K562 (cell line): ENCODE results near the gene AMZ2. TPM values are rescaled to one million over a fixed set of nuclear protein-coding genes. Genes with fewer than 3 reads are reported as not detected.

Experiments
- ATAC-seq: fragments of 200-7000 bp; cut with Tn5 transposase; 3 replicates; pipeline ENCODE4 v1.9.1; 2020; ENCODE audit warnings: moderate library complexity
- BruUV-seq: library from RNA; stranded (reverse); fragments of 400-500 nt; replicated peaks from 2 replicates; lab custom pipeline; 2021; lab: Mats Ljungman, UMichigan
- CTCF ChIA-PET: fragments of 300-600 bp; formaldehyde crosslinking; extraction: SDS; loops from one replicate; lab custom pipeline; 2021; ENCODE audit warnings: low intra/inter-chr PET ratio; lab: Yijun Ruan, JAX
- POLR2A ChIA-PET: fragments of 300-600, 350-650 bp; sonication (Branson Sonifier 250); formaldehyde crosslinking; extraction: SDS; loops from one replicate; lab custom pipeline; 2021; ENCODE audit warnings: antibody characterized with exemption, inconsistent platforms; lab: Yijun Ruan, JAX
- DNase-seq, 4 experiments: peaks; one replicate each; pipeline versions ENCODE4 v3.0.0 to v3.0.0-alpha.2; 2011 to 2018; ENCODE audit warnings: low spot score in 3 of 4, mixed read lengths in 3 of 4; ENCODE audit errors: extremely low read depth in 1 of 4
- FAIRE-seq: peaks from 2 replicates; lab custom pipeline; 2011; peaks lifted over from hg19 to GRCh38; lab: Jason Lieb, UNC
- H2AFZ ChIP-seq: 2 replicates; pipeline ENCODE4 v1.6.0; 2011; ENCODE audit warnings: low read depth, low read length, control low read depth, inconsistent platforms
- H3K27ac ChIP-seq: fragments of 200-600 bp; 3 replicates; pipeline ENCODE4 v1.8.0; 2011; ENCODE audit warnings: low read depth, mild to moderate bottlenecking, control low read depth, inconsistent platforms, low read length, moderate library complexity, mixed read lengths; ENCODE audit errors: extremely low read depth
- H3K27me3 ChIP-seq, 2 experiments: fragments of 300-600 bp in 1 of 2; 2 replicates in 1 of 2; 3 replicates in 1 of 2; pipeline versions ENCODE4 v1.6.0 to v1.8.0; 2011; ENCODE audit warnings: inconsistent platforms in 2 of 2, low read length in 2 of 2, mild to moderate bottlenecking in 1 of 2, mixed read lengths in 1 of 2, moderate library complexity in 1 of 2; ENCODE audit not compliant: control insufficient read depth in 2 of 2, insufficient read depth in 2 of 2
- H3K36me3 ChIP-seq: fragments of 300-600 bp; 3 replicates; pipeline ENCODE4 v1.8.0; 2011; ENCODE audit warnings: mild to moderate bottlenecking, low read length, inconsistent platforms; ENCODE audit not compliant: control insufficient read depth, insufficient read depth
- H3K4me1 ChIP-seq, 2 experiments: fragments of 200-600 bp in 1 of 2; replicated peaks in 1 of 2; 2 replicates in 1 of 2; 3 replicates in 1 of 2; pipeline versions ENCODE4 v1.5.1 to v1.8.0; 2011; ENCODE audit warnings: inconsistent platforms in 2 of 2, low read length in 2 of 2, mild to moderate bottlenecking in 1 of 2, mixed read lengths in 1 of 2, moderate library complexity in 1 of 2; ENCODE audit not compliant: control insufficient read depth in 2 of 2, insufficient read depth in 2 of 2
- H3K4me2 ChIP-seq: 2 replicates; pipeline ENCODE4 v1.6.1; 2011; ENCODE audit warnings: low read length, control low read depth, inconsistent platforms, mixed read lengths; ENCODE audit not compliant: insufficient read depth
- H3K4me3 ChIP-seq: fragments of 200-600 bp; sonication (generic), shearing (Covaris generic); 2 replicates; pipeline ENCODE4 v1.5.1; 2016; ENCODE audit warnings: control low read depth, inconsistent platforms
- H3K79me2 ChIP-seq: fragments of 200-600 bp; 3 replicates; pipeline ENCODE4 v1.8.0; 2011; ENCODE audit warnings: low read length, inconsistent platforms; ENCODE audit not compliant: control insufficient read depth, insufficient read depth
- H3K9ac ChIP-seq, 2 experiments: 2 replicates each; pipeline versions ENCODE4 v1.6.0 to v1.6.1; 2011; ENCODE audit warnings: low read depth in 2 of 2, low read length in 2 of 2, control low read depth in 1 of 2, inconsistent platforms in 1 of 2, mild to moderate bottlenecking in 1 of 2, mixed read lengths in 1 of 2; ENCODE audit not compliant: insufficient read depth in 1 of 2
- H3K9me1 ChIP-seq: one replicate; pipeline ENCODE4 v1.6.0; 2011; ENCODE audit warnings: inconsistent platforms, mild to moderate bottlenecking, low read length, moderate library complexity; ENCODE audit not compliant: control insufficient read depth, insufficient read depth
- H3K9me3 ChIP-seq: replicated peaks from 2 replicates; pipeline ENCODE4 v1.5.1; 2011; ENCODE audit warnings: low read depth, low read length, inconsistent platforms; ENCODE audit not compliant: control insufficient read depth, insufficient read depth
- H4K20me1 ChIP-seq: replicated peaks from 2 replicates; pipeline ENCODE4 v1.6.1; 2011; ENCODE audit warnings: low read length, inconsistent platforms, mixed read lengths; ENCODE audit not compliant: control insufficient read depth, insufficient read depth
- CTCF ChIP-seq, 3 experiments: IDR thresholded peaks in 2 of 3; conservative IDR thresholded peaks in 1 of 3; 2 replicates each; pipeline ENCODE4 v1.5.1; 2011 to 2012; ENCODE audit warnings: low read length in 3 of 3, mild to moderate bottlenecking in 3 of 3, control low read depth in 2 of 3, improper control_type of control experiment in 1 of 3, inconsistent platforms in 1 of 3, low read depth in 1 of 3, mixed read lengths in 1 of 3, moderate library complexity in 1 of 3; ENCODE audit not compliant: insufficient read depth in 2 of 3
- PURB ChIP-seq: sonication (generic); formaldehyde crosslinking; IDR thresholded peaks from 2 replicates; pipeline ENCODE4 v1.9.0; 2021; ENCODE audit warnings: low read depth, mild to moderate bottlenecking, missing genetic modification reagents
- VEZF1 ChIP-seq: fragments of 200-800 bp; sonication (Bioruptor generic); IDR thresholded peaks from 2 replicates; pipeline ENCODE4 v1.6.1; 2017; ENCODE audit warnings: missing genetic modification characterization, missing compliant biosample characterization
- YY1 ChIP-seq, 3 experiments: IDR thresholded peaks; 2 replicates each; pipeline ENCODE4 v1.6.1; 2011; ENCODE audit warnings: low read length in 2 of 3, mild to moderate bottlenecking in 2 of 3, moderate library complexity in 2 of 3, borderline replicate concordance in 1 of 3, control low read depth in 1 of 3, low read depth in 1 of 3; ENCODE audit not compliant: insufficient read depth in 3 of 3, insufficient replicate concordance in 2 of 3, control insufficient read depth in 1 of 3, insufficient read length in 1 of 3; ENCODE audit errors: extremely low read depth in 1 of 3
- WGBS: fragments of 100-300 bp; shearing (Covaris generic); methylation state at CpG from one replicate; pipeline ENCODE4 v1.1.6; 2016; ENCODE audit warnings: low coverage, mixed read lengths; ENCODE audit not compliant: insufficient coverage; ENCODE audit errors: missing lambda C conversion rate; 5-methylcytosine and 5-hydroxymethylcytosine counted together
- in situ Hi-C: fragments of 300-500 bp; cut with MboI; formaldehyde crosslinking; loops from 4 replicates; pipeline ENCODE4 v1.15.0; 2018; ENCODE audit warnings: inconsistent platforms, mixed read lengths
- intact Hi-C: fragments of 100-400 bp; cut with micrococcal nuclease; formaldehyde crosslinking; loops from 2 replicates; pipeline ENCODE4 v1.14.2; 2022
- polyA plus RNA-seq, 8 experiments: library from polyadenylated mRNA; depleted of rRNA in 4 of 8; stranded (reverse) in 5 of 8; unstranded in 3 of 8; fragments of >200 nt; fragmentation: Nextera tagmentation in 2 of 8; fragmentation: Illumina TruSeq in 1 of 8; extraction: Ambion mirVana in 2 of 8; extraction: Trizol in 1 of 8; gene quantifications; 2 replicates each; pipeline versions ENCODE4 v1.2.1 to v1.2.3, GENCODE V29; 2011 to 2014; ENCODE audit warnings: inconsistent platforms in 1 of 8, missing spikeins in 1 of 8
- total RNA-seq, 7 experiments: library from RNA; depleted of rRNA in 6 of 7; stranded (reverse); fragments of >200 nt in 6 of 7; fragmentation: Illumina TruSeq in 2 of 7; extraction: Trizol in 2 of 7; gene quantifications; 2 replicates each; pipeline versions ENCODE4 v1.2.1 to v1.2.3, GENCODE V29; 2011 to 2021; ENCODE audit warnings: low replicate concordance in 1 of 7

AMZ2 gene
- total and polyA plus RNA-seq, 9 of the 15 experiments (the other 6 are each of a cell fraction or from before 2014, with no cell fraction given): 22.6 to 92.2 (median 52.6) TPM

GRCh38 chr17:68288375-68288774 lies 40.5 kb downstream of the AMZ2 start (continued):
- TF ChIP-seq VEZF1 (CRISPR knock-in tag): peak; percentile 26; the same call in 1 of the 2 replicates
- TF ChIP-seq, all 486 proteins: peak for 30

- Histone ChIP-seq H3K27ac (no peak overlapping the region), H2AFZ (no peak overlapping the region), H3K4me1 (peaks cover 8 to 22% of the 10 kb centered on the region in 2 experiments), H3K27me3 (no peaks in the 10 kb centered on the region; a peak in 2 of 5 replicates)
- in situ Hi-C loops: no loop called here
- CTCF ChIA-PET: no interaction called here
- TF ChIP-seq CTCF (IDR thresholded peaks at IDR 0.05 in 2 of 3, conservative IDR thresholded peaks at IDR 0.05 in 1 of 3; ENCODE audit: insufficient read depth in 2 of 3, low read depth in 1 of 3, low read length in 3 of 3) (0 out of 6 replicates have a peak, but pooled peaks of 1 of the 3 experiments have one; percentile 20), YY1 (IDR thresholded peaks at IDR 0.05; ENCODE audit: borderline replicate concordance in 1 of 3, control insufficient read depth in 1 of 3, extremely low read depth in 1 of 3, insufficient read depth in 3 of 3, insufficient read length in 1 of 3, insufficient replicate concordance in 2 of 3, low read depth in 1 of 3, low read length in 2 of 3) (peak in 2 of 3 experiments; percentile 60 to 76), PURB (no peak)
- TF ChIP-seq, all 486 proteins: peak for 2
- ATAC-seq: no peak
- no peak overlapping the region for H3K4me3 ChIP-seq
- no peaks in the 10 kb centered on the region for H3K9me3 ChIP-seq
- no peaks in the 10 kb centered on the region for H4K20me1 ChIP-seq
- H3K9ac ChIP-seq: no peak overlapping the region
- no peak overlapping the region for H3K4me2 ChIP-seq
- no peaks in the 10 kb centered on the region for H3K36me3 ChIP-seq
- no peaks in the 10 kb centered on the region for H3K9me1 ChIP-seq
- FAIRE-seq: peak; percentile 68
- WGBS: 66% methylated on average over 7 of the region's 7 CpGs
- POLR2A ChIA-PET: no interaction called here
- no peaks in the 10 kb centered on the region for H3K79me2 ChIP-seq
- BruUV-seq: no TSS peak
- DNase-seq: peak in 1 of 4 experiments; percentile 14
- intact Hi-C loops: no loop called here
These were observed 41.0 kb downstream of the AMZ2 start for GRCh38 chr17:68288804-68289203.
